ENCODE measurements around the gene CWC22. TPM values are rescaled to one million over a fixed set of nuclear protein-coding genes. Genes with fewer than 3 reads are reported as not detected.

Gene CWC22
- total RNA-seq, 4 donors from 2014 or later: 23.3 to 28.3 (median 25.5) TPM

DNA sequence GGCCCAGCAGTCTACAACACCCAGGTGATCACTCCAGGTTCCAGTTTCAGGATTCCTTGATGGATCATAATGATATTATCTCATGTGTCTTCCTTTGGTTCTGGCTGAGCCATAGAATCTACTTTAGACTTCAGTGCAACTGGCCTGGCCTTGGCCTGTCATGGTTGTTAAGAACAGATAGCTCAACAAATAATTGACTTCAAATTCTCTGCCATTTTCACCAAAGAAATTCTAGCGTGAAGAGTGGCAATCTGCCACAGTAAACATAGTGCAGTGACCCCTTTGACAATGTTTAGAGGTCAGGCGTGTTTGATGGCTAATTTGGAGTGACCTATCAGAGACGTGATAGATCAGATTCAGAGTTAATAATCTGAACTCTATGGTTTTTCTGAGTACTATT is 95.5 kb downstream of the CWC22 start:
- no peaks in the 10 kb centered on the region for H3K27me3 ChIP-seq
- H3K4me1 ChIP-seq: no peaks in the 10 kb centered on the region
- ATAC-seq: no peak
- H3K4me3 ChIP-seq: no peak overlapping the region
- TF ChIP-seq EP300 (IDR thresholded peaks at IDR 0.05): no peak
- TF ChIP-seq, protein P1, sequence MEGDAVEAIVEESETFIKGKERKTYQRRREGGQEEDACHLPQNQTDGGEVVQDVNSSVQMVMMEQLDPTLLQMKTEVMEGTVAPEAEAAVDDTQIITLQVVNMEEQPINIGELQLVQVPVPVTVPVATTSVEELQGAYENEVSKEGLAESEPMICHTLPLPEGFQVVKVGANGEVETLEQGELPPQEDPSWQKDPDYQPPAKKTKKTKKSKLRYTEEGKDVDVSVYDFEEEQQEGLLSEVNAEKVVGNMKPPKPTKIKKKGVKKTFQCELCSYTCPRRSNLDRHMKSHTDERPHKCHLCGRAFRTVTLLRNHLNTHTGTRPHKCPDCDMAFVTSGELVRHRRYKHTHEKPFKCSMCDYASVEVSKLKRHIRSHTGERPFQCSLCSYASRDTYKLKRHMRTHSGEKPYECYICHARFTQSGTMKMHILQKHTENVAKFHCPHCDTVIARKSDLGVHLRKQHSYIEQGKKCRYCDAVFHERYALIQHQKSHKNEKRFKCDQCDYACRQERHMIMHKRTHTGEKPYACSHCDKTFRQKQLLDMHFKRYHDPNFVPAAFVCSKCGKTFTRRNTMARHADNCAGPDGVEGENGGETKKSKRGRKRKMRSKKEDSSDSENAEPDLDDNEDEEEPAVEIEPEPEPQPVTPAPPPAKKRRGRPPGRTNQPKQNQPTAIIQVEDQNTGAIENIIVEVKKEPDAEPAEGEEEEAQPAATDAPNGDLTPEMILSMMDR (IDR thresholded peaks at IDR 0.05): no peak
- TF ChIP-seq POLR2A (IDR thresholded peaks at IDR 0.05): no peak
- H3K27ac ChIP-seq: no peak overlapping the region
- 88 to 96% methylated on average over 3 of the region's 3 CpGs for WGBS, 2 donors (ENCODE audit: low coverage in 1 of 2)
- H3K9me3 ChIP-seq: no peaks in the 10 kb centered on the region
- H3K36me3 ChIP-seq: no peaks in the 10 kb centered on the region

DNA sequence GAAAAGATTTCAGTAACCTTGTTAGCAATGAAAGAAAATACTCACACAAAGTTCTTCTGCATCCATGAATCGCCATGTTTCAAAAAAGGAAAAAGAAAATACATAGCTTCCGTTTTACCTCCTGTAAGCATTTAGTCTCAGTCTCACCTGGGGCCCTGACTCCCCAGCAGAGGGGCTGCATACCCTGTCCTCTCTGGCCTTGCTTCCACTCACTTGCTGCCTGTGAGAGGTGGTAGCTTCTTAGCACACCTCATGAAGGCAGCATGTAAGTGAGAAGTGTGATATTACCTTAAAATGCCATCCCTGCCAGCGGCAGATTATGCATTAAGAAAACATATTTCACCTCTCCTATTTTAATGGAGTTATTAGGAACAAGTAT is 96.4 kb downstream of the CWC22 start:
- Histone ChIP-seq H3K9me3 (no peaks in the 10 kb centered on the region), H3K4me1 (no peaks in the 10 kb centered on the region), H3K4me3 (no peak overlapping the region), H3K36me3 (no peaks in the 10 kb centered on the region), H3K27me3 (no peaks in the 10 kb centered on the region), H3K27ac (no peak overlapping the region)
- 64 to 73% methylated on average over 2 to 3 of the region's 3 CpGs for WGBS, 2 donors (ENCODE audit: low coverage in 1 of 2)
- ATAC-seq: no peak
- no peak for TF ChIP-seq POLR2A (IDR thresholded peaks at IDR 0.05)
- TF ChIP-seq POLR2AphosphoS5 (IDR thresholded peaks at IDR 0.05): no peak
- TF ChIP-seq, protein P1 (IDR thresholded peaks at IDR 0.05): no peak
- no peak for TF ChIP-seq EP300 (IDR thresholded peaks at IDR 0.05)

DNA sequence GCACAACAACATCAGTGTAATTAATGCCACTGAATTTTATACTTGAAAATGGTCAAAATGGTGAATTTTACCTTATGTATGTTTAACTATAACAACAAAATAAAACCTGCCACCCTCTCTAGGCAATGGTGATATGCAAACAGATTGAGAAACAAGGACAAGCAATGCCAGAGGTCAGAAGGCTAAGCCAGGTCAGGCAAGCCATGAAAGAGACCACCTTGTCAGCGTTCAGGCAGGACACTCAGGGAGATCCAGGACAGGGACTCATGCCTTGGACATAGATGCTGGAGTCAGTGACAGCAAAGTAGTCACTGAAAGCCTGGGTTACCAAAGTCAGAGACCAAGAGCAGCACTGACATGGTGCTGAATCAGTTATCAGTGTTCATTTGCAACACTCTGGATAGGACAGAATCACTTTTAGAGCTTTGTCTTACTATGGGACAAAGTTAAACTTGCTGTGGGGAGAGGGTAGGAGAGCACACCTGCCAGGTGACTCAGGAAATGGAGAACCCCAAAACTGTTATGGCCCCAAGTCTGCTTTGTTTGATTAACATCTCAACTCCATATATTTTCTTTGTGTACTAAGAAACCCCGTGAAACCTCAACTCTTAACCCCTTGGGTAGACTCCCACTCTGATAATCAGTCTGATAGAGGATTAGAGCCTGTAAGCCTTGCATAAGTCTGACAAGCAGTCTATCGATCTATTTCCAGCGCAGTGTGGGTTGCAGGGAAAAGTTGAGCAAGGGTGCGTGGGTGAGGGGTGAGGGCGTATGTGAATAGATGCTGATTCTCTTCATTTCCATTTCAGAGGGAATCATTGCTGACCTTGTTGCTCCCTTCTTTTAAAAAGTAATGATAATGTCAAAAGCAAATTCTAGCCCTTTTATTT is 97.0 kb downstream of the CWC22 start:
- ATAC-seq: no peak
- WGBS, 2 donors (ENCODE audit: low coverage in 1 of 2): 59 to 62% methylated on average over 3 to 6 of the region's 6 CpGs
- no peak for TF ChIP-seq EP300 (IDR thresholded peaks at IDR 0.05)
- TF ChIP-seq POLR2AphosphoS5 (IDR thresholded peaks at IDR 0.05): no peak
- TF ChIP-seq, protein P1 (IDR thresholded peaks at IDR 0.05): no peak
- no peak for TF ChIP-seq POLR2A (IDR thresholded peaks at IDR 0.05)

DNA sequence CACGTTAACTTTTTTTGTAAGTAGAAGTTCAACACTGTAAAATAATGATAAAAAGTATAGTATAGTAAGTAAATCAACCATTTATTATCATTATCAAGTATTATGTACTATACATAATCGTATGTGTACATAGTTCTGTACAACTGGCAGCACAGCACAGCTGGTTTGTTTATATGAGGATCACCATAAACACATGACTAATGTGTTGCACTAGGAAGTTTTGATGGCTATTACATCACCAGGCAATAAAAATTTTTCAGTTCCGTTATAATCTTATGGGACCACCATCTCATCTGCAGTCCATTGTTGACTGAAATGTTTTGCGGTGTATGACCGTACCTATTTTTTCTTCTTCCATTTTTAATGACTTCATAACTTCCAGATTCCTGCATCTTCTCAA is 106.4 kb downstream of the CWC22 start:
- no peak for ATAC-seq
- Histone ChIP-seq H3K27ac (no peak overlapping the region), H3K27me3 (no peaks in the 10 kb centered on the region), H3K4me3 (no peak overlapping the region), H3K36me3 (no peaks in the 10 kb centered on the region), H3K4me1 (no peaks in the 10 kb centered on the region), H3K9me3 (peaks cover 0 to 6% (median 0%) of the 10 kb centered on the region in 3 donors)
- 66 to 75% methylated on average over 5 of the region's 5 CpGs for WGBS, 2 donors (ENCODE audit: low coverage in 1 of 2)
- TF ChIP-seq POLR2AphosphoS5 (IDR thresholded peaks at IDR 0.05) (no peak), POLR2A (IDR thresholded peaks at IDR 0.05) (no peak), EP300 (IDR thresholded peaks at IDR 0.05) (no peak)
- TF ChIP-seq, protein P1 (IDR thresholded peaks at IDR 0.05): no peak

More for the DNA sequence above, 97.0 kb downstream of the CWC22 start:
- no peaks in the 10 kb centered on the region for H3K27me3 ChIP-seq
- no peak overlapping the region for H3K4me3 ChIP-seq
- no peaks in the 10 kb centered on the region for H3K4me1 ChIP-seq
- H3K27ac ChIP-seq: no peak overlapping the region
- H3K9me3 ChIP-seq: no peaks in the 10 kb centered on the region
- no peaks in the 10 kb centered on the region for H3K36me3 ChIP-seq

DNA sequence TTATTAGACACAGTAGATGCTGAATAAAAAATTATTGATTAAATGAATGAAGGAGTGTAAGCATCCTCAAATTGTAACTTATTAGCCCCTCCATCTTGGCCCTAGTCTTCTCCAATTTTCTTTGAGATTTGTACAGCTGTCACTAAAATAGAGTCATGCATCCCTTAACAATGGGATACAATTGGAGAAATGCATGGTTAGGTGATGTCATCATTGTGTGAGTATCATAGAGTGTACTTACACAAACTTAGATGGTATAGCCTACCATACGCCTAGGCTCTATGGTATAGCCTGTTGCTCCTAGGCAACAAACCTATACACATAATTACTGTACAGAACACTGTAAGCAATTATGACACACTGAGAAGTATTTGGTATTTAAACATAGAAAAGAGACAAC is 107.4 kb downstream of the CWC22 start:
- no peaks in the 10 kb centered on the region for H3K27me3 ChIP-seq
- H3K4me1 ChIP-seq: no peaks in the 10 kb centered on the region
- ATAC-seq: no peak

More for the DNA sequence above, 107.4 kb downstream of the CWC22 start:
- 87 to 100% methylated on average over 1 of the region's 1 CpG for whole genome bisulfite sequencing, 2 donors (ENCODE audit: low coverage in 1 of 2)
- no peak for TF ChIP-seq EP300 (IDR thresholded peaks at IDR 0.05)
- TF ChIP-seq POLR2A (IDR thresholded peaks at IDR 0.05): no peak
- TF ChIP-seq POLR2AphosphoS5 (IDR thresholded peaks at IDR 0.05): no peak
- TF ChIP-seq, protein P1 (IDR thresholded peaks at IDR 0.05): no peak
- H3K4me3 ChIP-seq: no peak overlapping the region
- no peak overlapping the region for H3K27ac ChIP-seq
- peaks cover 0 to 6% (median 0%) of the 10 kb centered on the region in 3 donors for H3K9me3 ChIP-seq
- H3K36me3 ChIP-seq: no peaks in the 10 kb centered on the region

All from gastroesophageal sphincter (tissue), 4 donors.